ENCODE measurements around the gene DNAH5. TPM values are rescaled to one million over a fixed set of nuclear protein-coding genes. Genes with fewer than 3 reads are reported as not detected.
A peak's percentile ranks its signal among the peaks of the same experiment; 100 is the strongest.

Gene DNAH5
- total RNA-seq, 6 experiments from 2014 or later, result 1.1 to 1.9 (median 1.3) TPM

- H3K9me3 Mint-ChIP-seq, result no peaks in the 10 kb centered on the region
- no peak for TF ChIP-seq CTCF (IDR thresholded peaks at IDR 0.05)
- peaks cover 1% of the 10 kb centered on the region for H3K27me3 Mint-ChIP-seq (ENCODE audit: insufficient read depth)
- no peak for DNase-seq
- no peak overlapping the region for H3K4me3 Mint-ChIP-seq
- H3K4me1 Mint-ChIP-seq (ENCODE audit: low read depth), result peaks cover 5% of the 10 kb centered on the region; the same call in 1 of the 2 replicates
- H3K36me3 Mint-ChIP-seq (ENCODE audit: low read depth), result no peaks in the 10 kb centered on the region
- no peak overlapping the region for H3K27ac Mint-ChIP-seq
These were observed 35.2 kb downstream of the DNAH5 start for GRCh38 chr5:13909271-13909670.

GRCh38 chr5:13898569-13898968 is 45.9 kb downstream of the DNAH5 start:
- no peak for DNase-seq
- Mint-ChIP-seq H3K27ac (no peak overlapping the region), H3K4me3 (no peak overlapping the region), H3K4me1 (ENCODE audit: low read depth) (no peaks in the 10 kb centered on the region), H3K9me3 (no peaks in the 10 kb centered on the region), H3K27me3 (ENCODE audit: insufficient read depth) (peaks cover 8% of the 10 kb centered on the region), H3K36me3 (ENCODE audit: low read depth) (no peaks in the 10 kb centered on the region)
- no peak for TF ChIP-seq CTCF (IDR thresholded peaks at IDR 0.05)

- no peaks in the 10 kb centered on the region; the same call in 1 of the 2 replicates for H3K9me3 Mint-ChIP-seq
- no peak for DNase-seq
- no peaks in the 10 kb centered on the region for H3K36me3 Mint-ChIP-seq (ENCODE audit: low read depth)
- no peak overlapping the region for H3K4me3 Mint-ChIP-seq
- peaks cover 4% of the 10 kb centered on the region for H3K27me3 Mint-ChIP-seq (ENCODE audit: insufficient read depth)
- no peak overlapping the region for H3K27ac Mint-ChIP-seq
- no peaks in the 10 kb centered on the region for H3K4me1 Mint-ChIP-seq (ENCODE audit: low read depth)
- no peak for TF ChIP-seq CTCF (IDR thresholded peaks at IDR 0.05)
These were observed 66.1 kb downstream of the DNAH5 start for GRCh38 chr5:13878357-13878756.

GRCh38 chr5:13866792-13867191 is 77.7 kb downstream of the DNAH5 start:
- DNase-seq, result peak; percentile 8
- TF ChIP-seq CTCF (IDR thresholded peaks at IDR 0.05), result no peak
- peaks cover 5% of the 10 kb centered on the region for H3K27me3 Mint-ChIP-seq (ENCODE audit: insufficient read depth)
- H3K27ac Mint-ChIP-seq, result no peak overlapping the region
- H3K4me1 Mint-ChIP-seq (ENCODE audit: low read depth), result no peaks in the 10 kb centered on the region
- H3K36me3 Mint-ChIP-seq (ENCODE audit: low read depth), result no peaks in the 10 kb centered on the region
- no peak overlapping the region for H3K4me3 Mint-ChIP-seq
- H3K9me3 Mint-ChIP-seq, result no peaks in the 10 kb centered on the region

GRCh38 chr5:13865312-13865711 is 79.2 kb downstream of the DNAH5 start:
- Mint-ChIP-seq H3K27me3 (ENCODE audit: insufficient read depth) (peaks cover 5% of the 10 kb centered on the region), H3K9me3 (no peaks in the 10 kb centered on the region), H3K4me1 (ENCODE audit: low read depth) (no peaks in the 10 kb centered on the region), H3K4me3 (no peak overlapping the region), H3K36me3 (ENCODE audit: low read depth) (no peaks in the 10 kb centered on the region), H3K27ac (no peak overlapping the region)
- no peak for DNase-seq
- no peak for TF ChIP-seq CTCF (IDR thresholded peaks at IDR 0.05)

- H3K9me3 Mint-ChIP-seq, result no peaks in the 10 kb centered on the region
- DNase-seq, result no peak
- H3K4me1 Mint-ChIP-seq (ENCODE audit: low read depth), result no peaks in the 10 kb centered on the region
- H3K27me3 Mint-ChIP-seq (ENCODE audit: insufficient read depth), result peaks cover 13% of the 10 kb centered on the region
- H3K36me3 Mint-ChIP-seq (ENCODE audit: low read depth), result no peaks in the 10 kb centered on the region
- TF ChIP-seq CTCF (IDR thresholded peaks at IDR 0.05), result no peak
- no peak overlapping the region for H3K4me3 Mint-ChIP-seq
- no peak overlapping the region for H3K27ac Mint-ChIP-seq
These were observed 84.3 kb downstream of the DNAH5 start for GRCh38 chr5:13860146-13860545.

All from HFFc6 (cell line).